H9 (cell line): ENCODE results near the gene TBC1D24. TPM values are rescaled to one million over a fixed set of nuclear protein-coding genes. Genes with fewer than 3 reads are reported as not detected.
A peak's percentile ranks its signal among the peaks of the same experiment; 100 is the strongest.

Source experiments
- DNase-seq: peaks from one replicate; pipeline ENCODE4 v3.0.0-alpha.2; 2017
- H2AFZ ChIP-seq: one replicate; pipeline ENCODE4 v1.6.1; 2013; ENCODE audit warnings: mild to moderate bottlenecking, low read length, control low read depth, moderate library complexity
- H2AK5ac ChIP-seq: 2 replicates; pipeline ENCODE4 v1.6.1; 2013; ENCODE audit warnings: low read length, control low read depth, mixed read lengths; ENCODE audit not compliant: insufficient read length
- H2BK120ac ChIP-seq: one replicate; pipeline ENCODE4 v1.6.1; 2013; ENCODE audit warnings: low read depth, mild to moderate bottlenecking, low read length, control low read depth, inconsistent platforms; ENCODE audit not compliant: poor library complexity, severe bottlenecking
- H2BK12ac ChIP-seq: 2 replicates; pipeline ENCODE4 v1.6.1; 2013; ENCODE audit warnings: low read length, control low read depth, mixed read lengths, low read depth; ENCODE audit not compliant: insufficient read length
- H2BK15ac ChIP-seq: 2 replicates; pipeline ENCODE4 v1.6.1; 2013; ENCODE audit warnings: low read depth, low read length, control low read depth
- H2BK20ac ChIP-seq: one replicate; pipeline ENCODE4 v1.6.1; 2013; ENCODE audit warnings: low read depth, mild to moderate bottlenecking, low read length, control low read depth, inconsistent platforms; ENCODE audit not compliant: poor library complexity, severe bottlenecking
- H2BK5ac ChIP-seq: 2 replicates; pipeline ENCODE4 v1.6.1; 2013; ENCODE audit warnings: low read length, control low read depth, mixed read lengths; ENCODE audit not compliant: insufficient read length
- H3K14ac ChIP-seq: 2 replicates; pipeline ENCODE4 v1.6.1; 2013; ENCODE audit warnings: low read length, control low read depth; ENCODE audit not compliant: insufficient read depth
- H3K18ac ChIP-seq: 2 replicates; pipeline ENCODE4 v1.6.1; 2013; ENCODE audit warnings: low read depth, mild to moderate bottlenecking, mixed read lengths, low read length, control low read depth; ENCODE audit not compliant: insufficient read length
- H3K23ac ChIP-seq: 2 replicates; pipeline ENCODE4 v1.6.1; 2013; ENCODE audit warnings: low read length, control low read depth, mixed read lengths, low read depth; ENCODE audit not compliant: insufficient read length
- H3K23me2 ChIP-seq: 2 replicates; pipeline ENCODE4 v1.6.1; 2013; ENCODE audit warnings: low read depth, mild to moderate bottlenecking, mixed read lengths, low read length, control low read depth; ENCODE audit not compliant: insufficient read length, poor library complexity, severe bottlenecking
- H3K27ac ChIP-seq: 2 replicates; pipeline ENCODE4 v1.5.1; 2013; ENCODE audit warnings: low read length, control low read depth, mixed read lengths, low read depth; ENCODE audit not compliant: insufficient read length
- H3K27me3 ChIP-seq: 2 replicates; pipeline ENCODE4 v1.6.1; 2013; ENCODE audit warnings: low read length, control low read depth, inconsistent platforms; ENCODE audit not compliant: insufficient read depth
- H3K4ac ChIP-seq: 2 replicates; pipeline ENCODE4 v1.6.1; 2013; ENCODE audit warnings: low read depth, mild to moderate bottlenecking, control low read depth, inconsistent platforms, low read length, moderate library complexity
- H3K4me1 ChIP-seq: 2 replicates; pipeline ENCODE4 v1.6.1; 2013; ENCODE audit warnings: low read length, control low read depth, inconsistent platforms; ENCODE audit not compliant: insufficient read depth
- H3K4me2 ChIP-seq: 2 replicates; pipeline ENCODE4 v1.6.1; 2013; ENCODE audit warnings: low read length, control low read depth, mixed read lengths; ENCODE audit not compliant: insufficient read length, insufficient read depth
- H3K56ac ChIP-seq: 2 replicates; pipeline ENCODE4 v1.6.1; 2013; ENCODE audit warnings: low read depth, mild to moderate bottlenecking, mixed read lengths, low read length, control low read depth; ENCODE audit not compliant: insufficient read length
- H3K79me1 ChIP-seq: 2 replicates; pipeline ENCODE4 v1.6.1; 2013; ENCODE audit warnings: low read depth, mild to moderate bottlenecking, moderate library complexity, low read length, control low read depth, inconsistent platforms; ENCODE audit not compliant: insufficient read depth, poor library complexity, severe bottlenecking
- H3K79me2 ChIP-seq: 2 replicates; pipeline ENCODE4 v1.6.1; 2013; ENCODE audit warnings: low read length, control low read depth, inconsistent platforms; ENCODE audit not compliant: insufficient read depth
- H3K9ac ChIP-seq: 2 replicates; pipeline ENCODE4 v1.6.1; 2013; ENCODE audit warnings: low read length, control low read depth, mixed read lengths; ENCODE audit not compliant: insufficient read length; ENCODE audit errors: extremely low read depth
- H3K9me3 ChIP-seq: one replicate; pipeline ENCODE4 v1.6.1; 2013; ENCODE audit warnings: low read depth, low read length, inconsistent platforms; ENCODE audit not compliant: control insufficient read depth
- H3T11ph ChIP-seq: one replicate; pipeline ENCODE4 v1.6.1; 2013; ENCODE audit warnings: mild to moderate bottlenecking, low read length, control low read depth, inconsistent platforms
- H4K20me1 ChIP-seq: one replicate; pipeline ENCODE4 v1.6.1; 2013; ENCODE audit not compliant: control insufficient read depth, insufficient read length, insufficient read depth
- H4K5ac ChIP-seq: 2 replicates; pipeline ENCODE4 v1.6.1; 2013; ENCODE audit warnings: low read depth, mild to moderate bottlenecking, mixed read lengths, low read length, control low read depth; ENCODE audit not compliant: insufficient read length
- H4K8ac ChIP-seq: replicated peaks from 2 replicates; pipeline ENCODE4 v1.6.1; 2013; ENCODE audit warnings: low read length, control low read depth, mixed read lengths, low read depth; ENCODE audit not compliant: insufficient read length
- H4K91ac ChIP-seq: 2 replicates; pipeline ENCODE4 v1.6.1; 2013; ENCODE audit warnings: low read depth, mild to moderate bottlenecking, moderate library complexity, mixed read lengths, low read length, control low read depth; ENCODE audit not compliant: insufficient read length
- H3K27ac Mint-ChIP-seq, 3 experiments: 2 replicates in 2 of 3; 3 replicates in 1 of 3; pipeline ENCODE4 v1.8.0; 2020 to 2021; ENCODE audit warnings: mixed read lengths in 3 of 3, mild to moderate bottlenecking in 1 of 3, moderate library complexity in 1 of 3
- H3K27me3 Mint-ChIP-seq: 2 replicates; pipeline ENCODE4 v1.8.0; 2021; ENCODE audit warnings: low read depth, mild to moderate bottlenecking, moderate library complexity, mixed read lengths
- H3K36me3 Mint-ChIP-seq, 3 experiments: 2 replicates in 2 of 3; 3 replicates in 1 of 3; pipeline ENCODE4 v1.8.0; 2020 to 2021; ENCODE audit warnings: low read depth in 3 of 3, mixed read lengths in 3 of 3; ENCODE audit not compliant: insufficient read depth in 1 of 3
- H3K4me1 Mint-ChIP-seq, 2 experiments: 2 replicates each; pipeline ENCODE4 v1.8.0; 2020; ENCODE audit warnings: mixed read lengths in 2 of 2
- H3K4me3 Mint-ChIP-seq, 2 experiments: 2 replicates in 1 of 2; 3 replicates in 1 of 2; pipeline ENCODE4 v1.8.0; 2020 to 2021; ENCODE audit warnings: mild to moderate bottlenecking in 2 of 2, mixed read lengths in 2 of 2, moderate library complexity in 1 of 2
- H3K9me3 Mint-ChIP-seq, 2 experiments: 2 replicates in 1 of 2; 3 replicates in 1 of 2; pipeline ENCODE4 v1.8.0; 2020; ENCODE audit warnings: mild to moderate bottlenecking in 2 of 2, mixed read lengths in 2 of 2, moderate library complexity in 1 of 2
- CTCF ChIP-seq: fragments of 200-600 bp; sonication (generic); conservative IDR thresholded peaks from 3 replicates; pipeline ENCODE4 v1.8.0; 2021; ENCODE audit warnings: antibody characterized with exemption, mild to moderate bottlenecking
- WGBS: extraction: QIAGEN DNeasy Blood & Tissue Kit; methylation state at CpG from one replicate; pipeline ENCODE4 v1.1.7; 2013; ENCODE audit warnings: missing lambda C conversion rate, low lambda C conversion rate, mixed read lengths; ENCODE audit not compliant: insufficient read length; ENCODE audit errors: extremely low coverage; 5-methylcytosine and 5-hydroxymethylcytosine counted together
- total RNA-seq: library from RNA; stranded (reverse); gene quantifications from 2 replicates; pipeline ENCODE4 v1.2.1, GENCODE V29; 2021

Gene TBC1D24
- total RNA-seq, 1 experiment from 2014 or later = 19.0 TPM

GRCh38 chr16:2472885-2473445 lies 2.0 kb upstream of the TBC1D24 start:
- Histone ChIP-seq H3K18ac (no peak overlapping the region), H2BK15ac (no peak overlapping the region), H4K5ac (no peak overlapping the region), H3K9ac (no peak overlapping the region), H3K4me1 (no peaks in the 10 kb centered on the region), H4K91ac (no peak overlapping the region), H3K4ac (no peak overlapping the region), H3K27ac (no peak overlapping the region), H2BK120ac (no peak overlapping the region), H3T11ph (no peak overlapping the region), H3K9me3 (no peaks in the 10 kb centered on the region), H2BK12ac (no peak overlapping the region), H2BK5ac (no peak overlapping the region), H2AK5ac (no peak overlapping the region), H2BK20ac (no peak overlapping the region), H3K23ac (no peak overlapping the region), H3K79me2 (no peaks in the 10 kb centered on the region), H3K4me2 (no peak overlapping the region), H3K14ac (no peak overlapping the region), H4K8ac (no peak overlapping the region), H3K23me2 (peaks cover 15% of the 10 kb centered on the region), H4K20me1 (no peaks in the 10 kb centered on the region), H3K27me3 (peaks cover 18% of the 10 kb centered on the region; the same call in 1 of the 2 replicates), H2AFZ (no peak overlapping the region), H3K56ac (no peak overlapping the region), H3K79me1 (no peaks in the 10 kb centered on the region)
- no peak for TF ChIP-seq CTCF
- DNase-seq = no peak
- Mint-ChIP-seq H3K4me1 (peaks cover 23 to 28% of the 10 kb centered on the region in 2 experiments), H3K27ac (no peak overlapping the region), H3K36me3 (no peaks in the 10 kb centered on the region; a peak in 1 of 7 replicates), H3K27me3 (peaks cover 52% of the 10 kb centered on the region), H3K9me3 (no peaks in the 10 kb centered on the region), H3K4me3 (peak overlapping the region; percentile 61 to 79)
- no CpG with 5 or more reads among the region's 14 CpGs for WGBS
